HG02840 (cell line): ENCODE measurements around the gene CCR7.

ENCODE experiments used
- ATAC-seq: cut with Tn5 transposase; IDR thresholded peaks from one replicate; pipeline ENCODE4 v1.9.1; 2021; ENCODE audit warnings: mild to moderate bottlenecking, moderate library complexity, moderate number of reproducible peaks; ENCODE audit not compliant: unreplicated experiment, low FRiP score

The CCR7 gene

GRCh38 chr17:40564883-40565768 lies at the start of gene CCR7:
CCR7 (minus strand) TSS chr17:40565472; CDS start chr17:40565409, 63 bp downstream.
- no peak for ATAC-seq

- ATAC-seq = peak; percentile 8
Observed at GRCh38 chr17:40614431-40615067, 49.3 kb upstream of the CCR7 start.

- ATAC-seq = no peak
Observed at GRCh38 chr17:40613467-40614154, 48.3 kb upstream of the CCR7 start.

DNA sequence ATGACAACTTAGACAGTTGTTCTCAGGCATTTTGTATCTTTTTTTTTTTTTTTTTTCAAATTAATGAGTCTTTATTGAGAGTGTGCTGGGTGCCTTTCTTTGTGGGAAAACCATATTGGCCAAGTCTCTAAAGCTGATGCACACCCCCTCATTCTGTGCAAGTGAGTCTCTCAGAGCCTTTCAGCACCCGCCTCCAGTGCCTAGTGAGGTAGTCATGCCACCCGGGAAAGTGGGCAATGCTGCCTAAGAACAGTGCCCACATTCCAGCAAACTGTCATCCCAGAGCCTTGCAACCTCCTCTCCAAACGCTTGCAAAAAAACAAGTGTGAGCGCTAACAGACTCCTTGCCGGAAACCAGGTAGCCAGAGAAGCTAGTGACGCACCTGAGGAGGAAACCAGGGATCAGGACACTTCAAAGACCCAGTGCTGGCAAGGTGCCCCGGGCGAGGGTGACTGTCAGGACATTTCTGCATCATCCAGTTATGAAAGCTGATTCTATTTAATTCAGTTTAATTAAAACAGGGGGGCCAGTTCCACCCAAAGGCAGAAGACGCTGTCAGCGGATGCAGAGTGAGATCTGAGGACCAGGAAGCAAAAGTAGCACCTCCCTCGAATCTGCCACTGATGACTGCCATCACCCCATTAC lies 47.5 kb upstream of the CCR7 start:
- no peak for ATAC-seq

GRCh38 chr17:40611840-40612474 lies 46.7 kb upstream of the CCR7 start:
- ATAC-seq = no peak

DNA sequence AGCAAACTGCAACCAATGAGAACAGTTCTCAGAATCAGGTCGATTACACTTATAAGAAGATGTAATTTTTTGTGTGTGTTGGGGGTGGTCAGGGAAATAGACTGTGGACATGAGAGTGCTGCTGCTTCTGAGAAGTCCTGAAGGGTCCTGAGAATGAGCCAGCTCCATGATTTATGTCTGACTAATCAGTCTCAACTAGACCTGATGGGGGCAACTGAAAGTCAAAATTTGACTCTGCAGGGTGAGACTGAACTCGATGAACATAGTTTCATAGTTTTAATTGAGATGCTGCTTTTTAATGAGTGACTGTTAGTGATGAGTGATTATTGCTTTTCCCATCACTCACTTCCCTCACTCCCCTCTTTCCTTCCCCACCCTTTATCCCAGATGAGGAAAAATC lies 45.1 kb upstream of the CCR7 start:
- no peak for ATAC-seq

DNA sequence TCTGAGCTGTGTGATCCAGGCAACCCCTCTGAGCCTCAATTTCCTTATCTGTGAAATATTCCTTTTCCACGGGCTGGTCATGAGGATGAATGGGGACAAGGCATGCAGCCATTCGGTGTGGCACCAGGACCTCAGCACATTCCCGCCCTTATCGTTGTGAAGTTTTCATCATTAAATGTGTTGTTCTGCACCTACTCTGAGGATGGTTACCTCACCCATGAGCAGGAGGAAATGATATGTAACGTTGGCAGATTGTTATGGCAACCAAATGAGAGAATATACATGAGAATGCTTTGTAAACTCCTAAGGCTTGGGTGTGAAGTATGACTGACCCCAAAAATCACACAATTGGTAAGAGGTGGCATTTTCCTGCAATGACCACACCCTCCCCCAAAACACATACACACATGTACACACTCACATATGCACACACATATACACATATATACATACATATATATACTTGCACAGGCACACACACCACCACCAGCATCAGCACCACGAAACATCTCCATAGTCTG lies 42.8 kb upstream of the CCR7 start:
- no peak for ATAC-seq

DNA sequence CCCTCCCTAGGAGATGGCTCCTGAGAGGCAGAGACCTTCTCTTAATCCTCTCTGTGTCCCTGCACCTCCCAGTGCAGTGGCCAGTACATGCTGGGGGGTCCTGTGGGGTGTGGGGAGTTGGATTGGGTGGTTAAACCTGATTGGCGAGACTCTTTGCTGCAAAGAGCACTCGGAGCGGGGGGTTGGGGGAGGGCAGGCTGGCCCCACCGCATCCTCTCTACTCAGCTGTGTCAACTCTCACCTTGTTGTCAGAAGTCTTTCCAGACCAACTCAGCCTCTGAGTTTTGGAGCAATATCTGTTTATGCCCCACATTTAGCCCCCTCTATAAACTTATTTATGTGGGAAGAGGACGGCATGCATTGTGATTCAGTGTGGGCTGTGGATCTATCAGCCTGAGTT lies 42.4 kb upstream of the CCR7 start:
- ATAC-seq = no peak

GRCh38 chr17:40606548-40607353 lies 41.5 kb upstream of the CCR7 start:
- no peak for ATAC-seq

- no peak for ATAC-seq
Observed at GRCh38 chr17:40605306-40605705, 40.0 kb upstream of the CCR7 start.

DNA sequence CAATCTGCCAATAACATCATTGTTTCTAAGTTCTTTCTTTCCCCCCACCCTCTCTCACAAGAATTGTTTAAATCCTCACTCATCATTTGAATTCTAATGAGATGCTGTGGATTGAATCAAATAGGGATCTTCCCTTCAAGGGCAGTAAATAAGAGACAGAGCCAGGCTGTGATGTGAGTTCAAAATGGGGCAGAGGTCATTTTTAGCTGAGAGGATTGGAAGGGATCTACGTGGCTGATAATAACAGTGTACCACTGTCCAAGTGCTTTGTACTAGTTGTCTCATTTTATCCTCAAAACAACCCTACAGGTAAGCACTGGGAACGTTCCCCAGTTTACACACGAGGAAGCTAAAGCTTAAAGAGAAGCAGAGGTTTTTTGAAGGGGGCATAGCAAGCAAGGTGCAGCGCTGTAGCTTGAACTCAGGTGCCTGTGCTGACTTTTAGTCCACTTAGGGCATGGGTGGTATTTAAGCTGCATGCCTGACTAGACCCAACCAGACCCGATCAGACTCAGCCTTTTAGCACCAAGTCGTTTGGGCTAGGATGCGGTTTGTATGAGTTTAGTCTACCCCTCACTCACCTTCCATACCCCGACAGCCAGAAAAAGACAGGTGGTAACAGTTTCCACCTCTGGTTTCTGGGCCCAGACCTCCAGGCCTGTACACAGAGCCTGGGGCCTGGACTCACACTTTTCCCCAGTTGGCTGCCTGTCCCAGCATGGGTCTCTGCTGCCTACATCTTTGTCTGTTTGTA lies 39.2 kb upstream of the CCR7 start:
- ATAC-seq = no peak

- no peak for ATAC-seq
Observed at GRCh38 chr17:40602445-40603443, 37.5 kb upstream of the CCR7 start.

DNA sequence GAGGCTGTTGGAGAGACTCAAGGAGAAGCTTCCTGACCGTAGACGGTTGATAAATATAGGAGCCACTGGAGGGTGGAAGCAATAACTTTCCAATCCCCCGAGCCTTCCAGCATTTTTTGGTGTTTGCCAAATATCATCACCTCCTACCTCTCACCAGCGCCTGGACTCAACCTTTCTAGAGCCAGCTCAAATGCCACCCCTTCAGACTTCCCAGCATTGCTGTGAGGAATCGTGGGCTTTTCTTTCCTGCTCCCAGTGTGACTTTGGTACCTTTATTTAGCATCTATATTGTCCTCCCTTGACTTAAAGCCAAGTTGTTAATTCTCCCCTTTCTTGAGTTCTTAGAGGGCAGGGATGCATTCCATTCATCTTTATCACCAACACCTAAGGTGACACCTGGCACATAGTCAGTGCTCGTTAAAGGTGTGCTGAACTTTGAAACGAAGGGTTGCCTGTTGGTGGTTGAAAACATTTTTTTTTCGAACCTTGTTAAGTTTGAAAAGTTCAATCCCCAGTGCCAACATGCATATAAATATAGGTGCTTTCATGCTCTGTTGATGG lies 35.3 kb upstream of the CCR7 start:
- ATAC-seq = no peak

GRCh38 chr17:40599468-40599763 lies 34.1 kb upstream of the CCR7 start:
- no peak for ATAC-seq

DNA sequence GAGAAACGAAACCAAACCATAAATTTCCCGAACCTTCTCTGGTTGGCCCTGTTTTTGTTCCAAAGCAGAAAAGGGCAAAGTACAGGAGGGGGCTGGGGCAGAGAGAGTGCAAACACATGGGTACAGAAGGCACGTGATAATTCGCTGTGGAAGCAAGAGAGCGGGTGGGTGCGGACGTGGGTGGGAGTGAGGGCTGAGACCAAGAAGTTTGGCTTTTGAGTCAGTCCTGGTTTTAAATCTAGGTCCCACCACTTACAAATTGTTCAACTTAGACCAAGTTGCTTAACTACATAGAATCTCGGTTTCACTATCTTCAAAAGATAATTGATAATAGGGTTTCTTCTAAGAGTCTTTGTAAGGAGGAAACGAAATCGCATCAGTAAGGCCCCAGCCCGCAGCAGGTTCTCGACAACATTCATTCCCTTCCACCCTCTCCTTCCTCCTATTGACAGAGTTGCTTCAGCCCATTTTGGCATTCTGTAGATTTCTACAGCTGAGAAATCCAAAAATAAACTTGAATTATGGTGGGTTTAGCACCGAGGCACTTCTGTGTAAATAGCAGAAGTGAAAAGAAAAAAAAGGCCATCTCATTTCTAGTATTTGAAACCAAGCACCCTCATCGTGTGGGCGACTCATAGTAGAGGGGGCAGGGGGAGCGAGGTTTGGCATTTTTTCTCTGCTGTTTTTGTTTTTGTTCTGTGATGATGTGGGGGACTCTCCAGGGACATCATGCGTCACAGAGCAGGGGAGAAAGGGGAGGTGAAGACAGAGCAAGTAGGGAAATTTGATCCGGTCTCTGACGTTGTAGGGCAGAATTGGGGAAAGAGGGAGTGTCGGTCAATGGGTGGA lies 33.6 kb upstream of the CCR7 start:
- ATAC-seq = peak; percentile 70

GRCh38 chr17:40598301-40598618 lies 33.0 kb upstream of the CCR7 start:
- ATAC-seq = no peak
